Activated CD4-positive, alpha-beta T cell treated with anti-CD3 and anti-CD28 coated beads, Interleukin-2, amount 10 ng/mL, durations not matched to agents 7 days and 5 days (primary cell): ENCODE measurements around the gene C2orf80. TPM values are rescaled to one million over a fixed set of nuclear protein-coding genes. Genes with fewer than 3 reads are reported as not detected.
"Not testable (repeated sequence)": the region's sequence is repeated elsewhere in the genome, so short reads cannot be mapped to it uniquely, and the experiment has no call there.

ENCODE experiments used
- CTCF ChIA-PET: fragments of 350-600 bp; sonication (Branson Sonifier 250); formaldehyde crosslinking; loops from one replicate; lab custom pipeline; 2021; ENCODE audit warnings: antibody characterized with exemption; lab: Charles Lee
- POLR2A ChIA-PET: fragments of 350-600 bp; sonication (Branson Sonifier 250); formaldehyde crosslinking; loops from one replicate; lab custom pipeline; 2021; ENCODE audit warnings: antibody characterized with exemption; lab: Charles Lee
- DNase-seq: peaks from one replicate; pipeline ENCODE4 v3.0.0-alpha.2; 2020
- H3K27ac Mint-ChIP-seq: one replicate; pipeline ENCODE4 v1.8.0; 2021; ENCODE audit warnings: mild to moderate bottlenecking, moderate library complexity, mixed read lengths
- H3K27me3 Mint-ChIP-seq: one replicate; pipeline ENCODE4 v1.8.0; 2021; ENCODE audit warnings: mixed read lengths
- H3K36me3 Mint-ChIP-seq: one replicate; pipeline ENCODE4 v1.8.0; 2021; ENCODE audit warnings: low read depth, mixed read lengths
- H3K4me1 Mint-ChIP-seq: one replicate; pipeline ENCODE4 v1.8.0; 2021; ENCODE audit warnings: mixed read lengths
- H3K4me3 Mint-ChIP-seq: one replicate; pipeline ENCODE4 v1.8.0; 2021; ENCODE audit warnings: mild to moderate bottlenecking, moderate library complexity, mixed read lengths
- H3K9me3 Mint-ChIP-seq: one replicate; pipeline ENCODE4 v1.8.0; 2021; ENCODE audit warnings: mixed read lengths
- total RNA-seq, 2 experiments: library from RNA; stranded (reverse); gene quantifications; one replicate each; pipeline ENCODE4 v1.2.3, GENCODE V29; 2021

C2orf80 gene
- total RNA-seq, 2 experiments from 2014 or later, result not detected

- POLR2A ChIA-PET, CTCF ChIA-PET, DNase-seq, H3K9me3 Mint-ChIP-seq, H3K36me3 Mint-ChIP-seq, H3K4me1 Mint-ChIP-seq, H3K27ac Mint-ChIP-seq: not testable (repeated sequence)
- peak within 1 kb of the TSS; percentile 42 for H3K4me3 Mint-ChIP-seq
- H3K27me3 Mint-ChIP-seq, result peaks cover 27% of the 10 kb centered on the region
These were observed 65.7 kb downstream of the C2orf80 start, which contains the start of gene CRYGD for GRCh38 chr2:208124013-208124715. Gene CRYGD (minus strand): TSS chr2:208124524. CDS start chr2:208124473, 51 bp downstream.

- no peak for DNase-seq
- CTCF ChIA-PET, result no interaction called here
- H3K36me3 Mint-ChIP-seq, result no peaks in the 10 kb centered on the region
- peaks cover 27% of the 10 kb centered on the region for H3K27me3 Mint-ChIP-seq
- no peak overlapping the region for H3K27ac Mint-ChIP-seq
- POLR2A ChIA-PET, result no interaction called here
- no peak overlapping the region for H3K4me3 Mint-ChIP-seq
- H3K4me1 Mint-ChIP-seq, result peaks cover 8% of the 10 kb centered on the region
- H3K9me3 Mint-ChIP-seq, result no peaks in the 10 kb centered on the region
These were observed 67.6 kb downstream of the C2orf80 start for GRCh38 chr2:208122248-208122647.

- no peak for DNase-seq
- POLR2A ChIA-PET, result no interaction called here
- peaks cover 6% of the 10 kb centered on the region for H3K27me3 Mint-ChIP-seq
- no peak overlapping the region for H3K27ac Mint-ChIP-seq
- no peak overlapping the region for H3K4me3 Mint-ChIP-seq
- CTCF ChIA-PET, result no interaction called here
- no peaks in the 10 kb centered on the region for H3K36me3 Mint-ChIP-seq
- no peaks in the 10 kb centered on the region for H3K9me3 Mint-ChIP-seq
- peaks cover 3% of the 10 kb centered on the region for H3K4me1 Mint-ChIP-seq
These were observed 70.9 kb downstream of the C2orf80 start for GRCh38 chr2:208118918-208119317.

DNA sequence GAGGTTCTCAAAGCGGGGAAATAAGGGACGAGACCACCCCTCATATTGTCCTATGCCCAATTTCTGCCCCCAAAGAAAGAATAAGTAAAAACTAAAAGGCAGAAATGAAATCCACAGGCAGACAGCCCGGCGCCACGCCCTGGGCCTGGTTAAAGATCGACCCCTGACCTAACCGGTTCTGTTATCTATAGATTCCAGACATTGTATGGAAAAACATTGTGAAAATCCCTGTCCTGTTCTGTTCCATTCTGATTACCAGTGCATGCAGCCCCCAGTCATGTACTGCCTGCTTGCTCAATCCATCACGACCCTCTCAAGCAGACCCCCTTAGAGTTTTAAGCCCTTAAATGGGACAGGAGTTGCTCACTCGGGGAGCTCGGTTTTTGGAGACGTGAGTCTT, 72.4 kb downstream of the C2orf80 start:
- H3K4me1 Mint-ChIP-seq, POLR2A ChIA-PET, H3K27me3 Mint-ChIP-seq, H3K4me3 Mint-ChIP-seq, CTCF ChIA-PET, DNase-seq, H3K9me3 Mint-ChIP-seq, H3K36me3 Mint-ChIP-seq, H3K27ac Mint-ChIP-seq: not testable (repeated sequence)

Other genes starting within 250 kb of the C2orf80 start
- 1 to 10 TPM; 6.7 to 7.7 TPM for gene PLEKHM3, start 164.5 kb downstream of the C2orf80 start, total RNA-seq
- gene CRYGD, start 65.5 kb downstream of the C2orf80 start, total RNA-seq, result not detected
- not detected for gene CRYGC, start 60.2 kb downstream of the C2orf80 start, total RNA-seq
- not detected for gene CRYGB, start 43.9 kb downstream of the C2orf80 start, total RNA-seq
- gene CRYGA, start 26.4 kb downstream of the C2orf80 start, total RNA-seq, result not detected
- gene IDH1, start 65.0 kb upstream of the C2orf80 start, total RNA-seq, result 10 to 100 TPM; 25.1 to 27.3 TPM
- 10 to 100 TPM; 32.7 to 34.7 TPM for gene PIKFYVE, start 76.2 kb upstream of the C2orf80 start, total RNA-seq
- under 1 TPM in 1 of 2 experiments, not detected in 1; 0.10 TPM for gene PTH2R, start 216.8 kb upstream of the C2orf80 start, total RNA-seq